ENCODE data around the gene GPRIN1.

DNA sequence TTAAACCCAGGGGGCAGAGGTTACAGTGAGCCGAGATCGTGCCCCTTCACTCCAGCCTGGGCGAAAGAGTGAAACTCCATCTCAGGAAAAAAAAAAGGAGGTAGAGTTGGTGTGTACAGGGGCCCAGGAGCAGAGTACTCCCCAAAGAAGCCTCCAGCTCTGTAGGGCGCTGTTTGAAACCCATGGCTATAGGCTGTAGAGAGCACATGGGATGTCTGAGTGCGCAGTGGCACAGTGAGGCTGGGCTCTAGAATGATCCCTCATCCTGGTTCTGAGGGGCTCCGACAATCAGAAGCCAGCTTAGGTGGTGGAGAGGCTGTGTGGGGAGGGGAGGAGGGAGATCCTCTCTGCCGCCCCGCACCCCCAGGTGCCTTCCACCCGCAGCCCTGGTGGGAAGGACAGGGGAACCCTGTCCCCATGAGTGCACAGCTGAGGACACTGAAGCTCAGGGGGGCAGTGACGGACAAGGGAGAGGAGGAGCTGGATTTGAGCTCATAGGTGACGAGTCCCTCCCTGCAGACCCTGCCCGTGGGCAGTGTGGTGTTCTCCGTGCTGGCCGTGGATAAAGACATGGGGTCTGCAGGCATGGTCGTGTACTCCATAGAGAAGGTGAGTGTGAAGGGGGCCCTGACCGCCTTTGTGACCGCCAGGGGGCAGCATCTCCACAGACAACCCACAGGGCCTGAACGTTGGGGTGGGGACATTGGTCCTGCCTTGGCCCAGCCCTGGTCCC is 36.2 kb downstream of the GPRIN1 start:
- TF ChIP-seq, protein P1, sequence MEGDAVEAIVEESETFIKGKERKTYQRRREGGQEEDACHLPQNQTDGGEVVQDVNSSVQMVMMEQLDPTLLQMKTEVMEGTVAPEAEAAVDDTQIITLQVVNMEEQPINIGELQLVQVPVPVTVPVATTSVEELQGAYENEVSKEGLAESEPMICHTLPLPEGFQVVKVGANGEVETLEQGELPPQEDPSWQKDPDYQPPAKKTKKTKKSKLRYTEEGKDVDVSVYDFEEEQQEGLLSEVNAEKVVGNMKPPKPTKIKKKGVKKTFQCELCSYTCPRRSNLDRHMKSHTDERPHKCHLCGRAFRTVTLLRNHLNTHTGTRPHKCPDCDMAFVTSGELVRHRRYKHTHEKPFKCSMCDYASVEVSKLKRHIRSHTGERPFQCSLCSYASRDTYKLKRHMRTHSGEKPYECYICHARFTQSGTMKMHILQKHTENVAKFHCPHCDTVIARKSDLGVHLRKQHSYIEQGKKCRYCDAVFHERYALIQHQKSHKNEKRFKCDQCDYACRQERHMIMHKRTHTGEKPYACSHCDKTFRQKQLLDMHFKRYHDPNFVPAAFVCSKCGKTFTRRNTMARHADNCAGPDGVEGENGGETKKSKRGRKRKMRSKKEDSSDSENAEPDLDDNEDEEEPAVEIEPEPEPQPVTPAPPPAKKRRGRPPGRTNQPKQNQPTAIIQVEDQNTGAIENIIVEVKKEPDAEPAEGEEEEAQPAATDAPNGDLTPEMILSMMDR (IDR thresholded peaks at IDR 0.05): peak; percentile 82
- no peak for TF ChIP-seq EZH2phosphoT487 (IDR thresholded peaks at IDR 0.05)
